ENCODE results near the gene CBFA2T3.

The CBFA2T3 gene

GRCh38 chr16:88886420-88886844 lies 90.6 kb downstream of the CBFA2T3 start:
- TF ChIP-seq FOXP2 (optimal IDR thresholded peaks at IDR 0.05; ENCODE audit: borderline replicate concordance, extremely low read depth, extremely low read length, insufficient read depth) (no peak), SIN3A (IDR thresholded peaks at IDR 0.05; ENCODE audit: borderline replicate concordance, insufficient read depth, low read length) (no peak), POLR2AphosphoS5 (IDR thresholded peaks at IDR 0.05; ENCODE audit: low read depth, low read length) (no peak), TAF1 (IDR thresholded peaks at IDR 0.05; ENCODE audit: borderline replicate concordance, insufficient read depth, low read length) (no peak), REST (IDR thresholded peaks at IDR 0.05; ENCODE audit: insufficient read depth in 1 of 2, low read depth in 2 of 2, low read length in 2 of 2) (no peak)

- TF ChIP-seq SIN3A (IDR thresholded peaks at IDR 0.05; ENCODE audit: borderline replicate concordance, insufficient read depth, low read length) (no peak), TAF1 (IDR thresholded peaks at IDR 0.05; ENCODE audit: borderline replicate concordance, insufficient read depth, low read length) (no peak), POLR2AphosphoS5 (IDR thresholded peaks at IDR 0.05; ENCODE audit: low read depth, low read length) (no peak), REST (IDR thresholded peaks at IDR 0.05; ENCODE audit: insufficient read depth in 1 of 2, low read depth in 2 of 2, low read length in 2 of 2) (no peak), FOXP2 (optimal IDR thresholded peaks at IDR 0.05; ENCODE audit: borderline replicate concordance, extremely low read depth, extremely low read length, insufficient read depth) (no peak)
These were observed 91.2 kb downstream of the CBFA2T3 start for GRCh38 chr16:88885693-88886280.

DNA sequence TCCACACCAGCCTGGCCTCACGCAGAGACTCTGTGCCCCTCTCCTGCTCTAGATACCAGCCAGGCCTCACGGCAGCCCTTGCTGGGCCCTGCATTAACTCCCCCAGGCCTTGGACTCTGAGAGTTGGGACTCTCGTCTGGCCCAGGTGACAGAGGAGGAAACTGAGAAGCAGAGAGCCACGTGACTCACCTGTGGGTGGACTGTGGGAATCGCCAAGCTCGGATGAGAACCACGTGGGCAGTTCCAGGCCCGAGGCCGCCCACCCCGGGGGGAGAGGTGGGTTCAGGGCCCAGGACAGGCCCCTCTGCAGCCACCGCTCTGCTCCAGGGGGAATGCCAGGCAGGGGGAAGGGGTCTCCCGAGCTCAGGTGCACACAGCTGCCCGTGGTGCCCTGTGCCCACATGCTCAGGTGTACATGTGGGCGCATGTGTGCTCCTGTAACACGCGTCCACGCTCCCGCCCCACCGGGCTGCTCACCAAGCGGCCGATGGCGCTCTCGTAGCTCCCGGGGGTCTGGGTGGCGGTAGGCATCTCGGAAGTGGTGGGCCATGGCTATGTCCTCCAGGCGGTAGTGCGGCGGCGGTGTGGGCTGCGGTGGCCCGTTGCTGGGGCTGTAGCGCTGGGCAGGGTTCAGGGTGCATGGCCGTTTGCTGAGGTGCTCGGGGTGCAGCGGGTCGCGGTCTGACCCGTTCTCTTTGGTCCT lies 92.3 kb downstream of the CBFA2T3 start:
- TF ChIP-seq POLR2AphosphoS5 (IDR thresholded peaks at IDR 0.05; ENCODE audit: low read depth, low read length) (no peak), FOXP2 (optimal IDR thresholded peaks at IDR 0.05; ENCODE audit: borderline replicate concordance, extremely low read depth, extremely low read length, insufficient read depth) (no peak), TAF1 (IDR thresholded peaks at IDR 0.05; ENCODE audit: borderline replicate concordance, insufficient read depth, low read length) (no peak), SIN3A (IDR thresholded peaks at IDR 0.05; ENCODE audit: borderline replicate concordance, insufficient read depth, low read length) (no peak), REST (IDR thresholded peaks at IDR 0.05; ENCODE audit: insufficient read depth in 1 of 2, low read depth in 2 of 2, low read length in 2 of 2) (no peak)

GRCh38 chr16:88883946-88884345 lies 93.1 kb downstream of the CBFA2T3 start:
- TF ChIP-seq TAF1 (IDR thresholded peaks at IDR 0.05; ENCODE audit: borderline replicate concordance, insufficient read depth, low read length) = no peak
- no peak for TF ChIP-seq SIN3A (IDR thresholded peaks at IDR 0.05; ENCODE audit: borderline replicate concordance, insufficient read depth, low read length)
- no peak for TF ChIP-seq FOXP2 (optimal IDR thresholded peaks at IDR 0.05; ENCODE audit: borderline replicate concordance, extremely low read depth, extremely low read length, insufficient read depth)
- TF ChIP-seq REST (IDR thresholded peaks at IDR 0.05; ENCODE audit: insufficient read depth in 1 of 2, low read depth in 2 of 2, low read length in 2 of 2) = no peak
- TF ChIP-seq POLR2AphosphoS5 (IDR thresholded peaks at IDR 0.05; ENCODE audit: low read depth, low read length) = no peak
